HEK293 (cell line): ENCODE results near the gene MBD3L4.
A peak's percentile ranks its signal among the peaks of the same experiment; 100 is the strongest.

Source experiments
- CTCF ChIA-PET: fragments of 350-600 bp; formaldehyde crosslinking; extraction: SDS; loops from one replicate; lab custom pipeline; 2021; ENCODE audit warnings: antibody characterized with exemption; lab: Yijun Ruan, JAX
- POLR2A ChIA-PET: fragments of 300-600 bp; formaldehyde crosslinking; extraction: SDS; loops from one replicate; lab custom pipeline; 2020; ENCODE audit warnings: antibody characterized with exemption, inconsistent platforms; lab: Yijun Ruan, JAX
- H3K27ac ChIP-seq: fragments of 200-500 bp; sonication (Bioruptor generic); 2 replicates; pipeline ENCODE4 v1.5.1; 2014; ENCODE audit warnings: low read depth, low read length, control low read depth, inconsistent platforms; ENCODE audit errors: extremely low read depth
- H3K36me3 ChIP-seq, 2 experiments: fragments of 200-500 bp in 1 of 2; sonication (Bioruptor generic) in 1 of 2; 1 replicate in 1 of 2; 2 replicates in 1 of 2; pipeline ENCODE4 v1.5.1; 2014 to 2017; ENCODE audit warnings: inconsistent platforms in 2 of 2, low read length in 2 of 2; ENCODE audit not compliant: control insufficient read depth in 2 of 2, insufficient read depth in 1 of 2
- H3K4me1 ChIP-seq: fragments of 200-500 bp; sonication (Bioruptor generic); 2 replicates; pipeline ENCODE4 v1.5.1; 2014; ENCODE audit warnings: mild to moderate bottlenecking, low read length, inconsistent platforms; ENCODE audit not compliant: control insufficient read depth, insufficient read depth
- H3K4me3 ChIP-seq: 2 replicates; pipeline ENCODE4 v1.5.1; 2011; ENCODE audit warnings: low read depth, mild to moderate bottlenecking, control low read depth, low read length, moderate library complexity
- H3K9me3 ChIP-seq: fragments of 200-500 bp; sonication (Bioruptor generic); 2 replicates; pipeline ENCODE4 v1.5.1; 2014; ENCODE audit warnings: low read depth, low read length, inconsistent platforms; ENCODE audit not compliant: control insufficient read depth, insufficient read depth
- GLIS1 ChIP-seq: fragments of 450-650 bp; formaldehyde crosslinking; IDR thresholded peaks from 2 replicates; pipeline ENCODE4 v1.5.1; 2016; ENCODE audit warnings: missing biosample characterization, missing genetic modification characterization
- HIC1 ChIP-seq: fragments of 450-650 bp; formaldehyde crosslinking; IDR thresholded peaks from 2 replicates; pipeline ENCODE4 v1.5.1; 2016; ENCODE audit warnings: missing biosample characterization, missing genetic modification characterization
- HOXD13 ChIP-seq: sonication (generic); formaldehyde crosslinking; IDR thresholded peaks from 2 replicates; pipeline ENCODE4 v1.8.0; 2022; ENCODE audit warnings: missing genetic modification reagents, borderline replicate concordance
- KLF8 ChIP-seq: fragments of 450-650 bp; formaldehyde crosslinking; IDR thresholded peaks from 2 replicates; pipeline ENCODE4 v1.5.1; 2016; ENCODE audit warnings: missing biosample characterization, missing genetic modification characterization
- SALL2 ChIP-seq: fragments of 450-650 bp; formaldehyde crosslinking; IDR thresholded peaks from 2 replicates; pipeline ENCODE4 v1.5.0; 2017; ENCODE audit warnings: missing biosample characterization, mild to moderate bottlenecking, missing genetic modification characterization, borderline replicate concordance
- SETDB1 ChIP-seq: IDR thresholded peaks from one replicate; pipeline ENCODE4 v1.6.1; 2017; ENCODE audit warnings: mild to moderate bottlenecking, low read length, moderate library complexity, mixed read lengths; ENCODE audit not compliant: insufficient read length
- ZBTB10 ChIP-seq: fragments of 450-650 bp; formaldehyde crosslinking; IDR thresholded peaks from 2 replicates; pipeline ENCODE4 v1.5.1; 2016; ENCODE audit warnings: missing biosample characterization, missing genetic modification characterization
- ZBTB6 ChIP-seq: fragments of 450-650 bp; formaldehyde crosslinking; IDR thresholded peaks from 2 replicates; pipeline ENCODE4 v1.5.1; 2017; ENCODE audit warnings: missing biosample characterization, missing genetic modification characterization
- ZNF148 ChIP-seq: fragments of 450-650 bp; formaldehyde crosslinking; IDR thresholded peaks from 2 replicates; pipeline ENCODE4 v1.5.0; 2017; ENCODE audit warnings: missing biosample characterization, missing genetic modification characterization, borderline replicate concordance
- ZNF155 ChIP-seq: fragments of 450-650 bp; formaldehyde crosslinking; IDR thresholded peaks from 2 replicates; pipeline ENCODE4 v1.5.1; 2016; ENCODE audit warnings: missing biosample characterization, missing genetic modification characterization
- ZNF211 ChIP-seq: fragments of 450-650 bp; formaldehyde crosslinking; IDR thresholded peaks from 2 replicates; pipeline ENCODE4 v1.5.1; 2016; ENCODE audit warnings: low read depth, missing biosample characterization, missing genetic modification characterization
- ZNF26 ChIP-seq: fragments of 450-650 bp; formaldehyde crosslinking; IDR thresholded peaks from 2 replicates; pipeline ENCODE4 v1.5.1; 2016; ENCODE audit warnings: missing biosample characterization, missing genetic modification characterization
- ZNF280D ChIP-seq: fragments of 450-650 bp; formaldehyde crosslinking; IDR thresholded peaks from 2 replicates; pipeline ENCODE4 v1.5.1; 2016; ENCODE audit warnings: missing biosample characterization, missing genetic modification characterization
- ZNF335 ChIP-seq: fragments of 450-650 bp; formaldehyde crosslinking; conservative IDR thresholded peaks from 2 replicates; pipeline ENCODE4 v1.5.1; 2016; ENCODE audit warnings: missing biosample characterization, missing genetic modification characterization
- ZNF501 ChIP-seq: fragments of 450-650 bp; formaldehyde crosslinking; IDR thresholded peaks from 2 replicates; pipeline ENCODE4 v1.5.1; 2016; ENCODE audit warnings: missing biosample characterization, missing genetic modification characterization
- ZNF555 ChIP-seq: fragments of 450-650 bp; formaldehyde crosslinking; conservative IDR thresholded peaks from 2 replicates; pipeline ENCODE4 v1.5.1; 2017; ENCODE audit warnings: missing biosample characterization, mild to moderate bottlenecking, missing genetic modification characterization, inconsistent platforms
- ZNF560 ChIP-seq: fragments of 450-650 bp; formaldehyde crosslinking; IDR thresholded peaks from 2 replicates; pipeline ENCODE4 v1.5.1; 2017; ENCODE audit warnings: missing biosample characterization, missing genetic modification characterization, borderline replicate concordance
- ZNF561 ChIP-seq: fragments of 450-650 bp; IDR thresholded peaks from 2 replicates; pipeline ENCODE4 v1.5.1; 2018; ENCODE audit warnings: missing biosample characterization, missing genetic modification characterization, borderline replicate concordance
- ZNF701 ChIP-seq: fragments of 450-650 bp; formaldehyde crosslinking; IDR thresholded peaks from 2 replicates; pipeline ENCODE4 v1.5.1; 2016; ENCODE audit warnings: missing biosample characterization, missing genetic modification characterization
- ZNF707 ChIP-seq: fragments of 450-650 bp; formaldehyde crosslinking; IDR thresholded peaks from 2 replicates; pipeline ENCODE4 v1.5.1; 2016; ENCODE audit warnings: missing biosample characterization, missing genetic modification characterization
- ZNF777 ChIP-seq: fragments of 450-650 bp; formaldehyde crosslinking; IDR thresholded peaks from 2 replicates; pipeline ENCODE4 v1.5.1; 2017; ENCODE audit warnings: missing biosample characterization, missing genetic modification characterization, borderline replicate concordance
- ZNF792 ChIP-seq: fragments of 450-650 bp; formaldehyde crosslinking; IDR thresholded peaks from 2 replicates; pipeline ENCODE4 v1.5.1; 2016; ENCODE audit warnings: missing biosample characterization, missing genetic modification characterization
- ZSCAN5A ChIP-seq: fragments of 450-650 bp; formaldehyde crosslinking; IDR thresholded peaks from 2 replicates; pipeline ENCODE4 v1.5.1; 2016; ENCODE audit warnings: missing biosample characterization, missing genetic modification characterization

The MBD3L4 gene

GRCh38 chr19:7078008-7078407, 38.0 kb upstream of the MBD3L4 start:
- Histone ChIP-seq H3K27ac (no peak overlapping the region), H3K36me3 (peaks cover 39 to 98% of the 10 kb centered on the region in 2 experiments), H3K4me1 (no peaks in the 10 kb centered on the region), H3K9me3 (no peaks in the 10 kb centered on the region), H3K4me3 (no peak overlapping the region)
- ChIA-PET CTCF (no interaction called here), POLR2A (interaction anchor here (0.7 to 1.4 kb wide), 2 partner anchors 9 to 1314 kb away, joined by 3 to 5 read pairs; partner anchors contain the start of gene ZNF557)
- no peak for TF ChIP-seq ZNF335 (tag by site-specific recombination)
- no peak for TF ChIP-seq ZNF792
- peak; percentile 24; the same call in 1 of the 2 replicates for TF ChIP-seq ZNF26 (tag by site-specific recombination)
- no peak for TF ChIP-seq ZNF561
- TF ChIP-seq ZBTB10 (tag by site-specific recombination): no peak
- no peak for TF ChIP-seq ZNF211 (tag by site-specific recombination)
- TF ChIP-seq SETDB1: peak; percentile 92
- no peak for TF ChIP-seq SALL2 (tag by site-specific recombination)
- TF ChIP-seq HIC1: no peak
- no peak for TF ChIP-seq GLIS1 (tag by site-specific recombination)
- no peak for TF ChIP-seq ZNF707
- TF ChIP-seq ZNF777 (tag by site-specific recombination): no peak
- TF ChIP-seq ZNF555 (tag by site-specific recombination): no peak
- 0 out of 2 replicates have a peak, but pooled peaks have one; percentile 46 for TF ChIP-seq ZNF280D (tag by site-specific recombination)
- TF ChIP-seq ZNF501 (tag by site-specific recombination): no peak
- no peak for TF ChIP-seq ZBTB6 (tag by site-specific recombination)
- TF ChIP-seq ZNF701 (tag by site-specific recombination): no peak
- TF ChIP-seq ZNF148: no peak
- no peak for TF ChIP-seq ZSCAN5A
- no peak for TF ChIP-seq ZNF560 (tag by site-specific recombination)
- no peak for TF ChIP-seq ZNF155 (tag by site-specific recombination)
- TF ChIP-seq KLF8 (tag by site-specific recombination): no peak
- no peak for TF ChIP-seq HOXD13
